NCI-H2029 (cell line): ENCODE data around the gene OXER1.

ENCODE experiments used
- DNase-seq: peaks from one replicate; lab custom pipeline; 2025; lab: John Stamatoyannopoulos, UW

Gene OXER1

GRCh38 chr2:42764096-42764495, at the start of gene OXER1:
Gene OXER1, minus strand, starts transcription at chr2:42764135. Its CDS starts 73 bp downstream, at chr2:42764062.
- DNase-seq = no peak

- DNase-seq = no peak
These were observed 49.1 kb upstream of the OXER1 start for GRCh38 chr2:42812899-42813479.

GRCh38 chr2:42810971-42811811, 47.3 kb upstream of the OXER1 start:
- DNase-seq = no peak

- peak; percentile 82 for DNase-seq
These were observed 46.4 kb upstream of the OXER1 start for GRCh38 chr2:42810121-42810970.

- DNase-seq = peak; percentile 45
These were observed 45.8 kb upstream of the OXER1 start for GRCh38 chr2:42809819-42810120.

- DNase-seq = peak; percentile 72
These were observed 45.3 kb upstream of the OXER1 start for GRCh38 chr2:42809131-42809818.

GRCh38 chr2:42808301-42808700, 44.4 kb upstream of the OXER1 start:
- DNase-seq = no peak

- DNase-seq = no peak
These were observed 42.9 kb upstream of the OXER1 start for GRCh38 chr2:42806786-42807185.

GRCh38 chr2:42804891-42805290, 41.0 kb upstream of the OXER1 start:
- no peak for DNase-seq

GRCh38 chr2:42804338-42804737, 40.4 kb upstream of the OXER1 start:
- DNase-seq = no peak

- DNase-seq = no peak
These were observed 38.2 kb upstream of the OXER1 start for GRCh38 chr2:42802150-42802549.

GRCh38 chr2:42801381-42801780, 37.4 kb upstream of the OXER1 start:
- no peak for DNase-seq

- DNase-seq = no peak
These were observed 37.0 kb upstream of the OXER1 start for GRCh38 chr2:42800981-42801380.

- no peak for DNase-seq
These were observed 36.6 kb upstream of the OXER1 start for GRCh38 chr2:42800461-42800962.

GRCh38 chr2:42799881-42800280, 35.9 kb upstream of the OXER1 start:
- DNase-seq = no peak

GRCh38 chr2:42797281-42797680, 33.3 kb upstream of the OXER1 start:
- DNase-seq = no peak

- no peak for DNase-seq
These were observed 32.7 kb upstream of the OXER1 start for GRCh38 chr2:42796427-42797248.

GRCh38 chr2:42795841-42796301, 31.9 kb upstream of the OXER1 start:
- no peak for DNase-seq

- DNase-seq = no peak
These were observed 31.3 kb upstream of the OXER1 start for GRCh38 chr2:42795275-42795674.

- DNase-seq = no peak
These were observed 30.5 kb upstream of the OXER1 start for GRCh38 chr2:42794271-42795046.
